Smooth muscle cell (in vitro differentiated cells): Measurements from ENCODE around the gene NPIPB2. TPM values are rescaled to one million over a fixed set of nuclear protein-coding genes. Genes with fewer than 3 reads are reported as not detected.

Experiments used
- DNase-seq: peaks from one replicate; lab custom pipeline; 2025; ENCODE audit not compliant: unreplicated experiment; lab: John Stamatoyannopoulos, UW
- H2AFZ ChIP-seq: fragments of 200-600 bp; sonication (generic); 2 replicates; pipeline ENCODE4 v1.6.0; 2016; ENCODE audit warnings: antibody characterized with exemption, low read depth, mild to moderate bottlenecking
- H3F3A ChIP-seq: fragments of 200-600 bp; sonication (generic); 2 replicates; pipeline ENCODE4 v1.6.0; 2017; ENCODE audit warnings: antibody characterized with exemption, low read depth
- H3K27ac ChIP-seq: fragments of 200-600 bp; sonication (generic); 2 replicates; pipeline ENCODE4 v1.5.1; 2016; ENCODE audit warnings: low read depth, mild to moderate bottlenecking
- H3K27me3 ChIP-seq: fragments of 200-600 bp; sonication (generic); 2 replicates; pipeline ENCODE4 v1.6.1; 2016; ENCODE audit warnings: low read depth, mild to moderate bottlenecking
- H3K36me3 ChIP-seq: fragments of 200-600 bp; sonication (generic); 2 replicates; pipeline ENCODE4 v1.5.1; 2016; ENCODE audit warnings: low read depth
- H3K4me1 ChIP-seq: fragments of 200-600 bp; sonication (generic); 2 replicates; pipeline ENCODE4 v1.5.1; 2016; ENCODE audit warnings: low read depth
- H3K4me2 ChIP-seq: fragments of 200-600 bp; sonication (generic); 2 replicates; pipeline ENCODE4 v1.6.0; 2016; ENCODE audit warnings: mild to moderate bottlenecking
- H3K4me3 ChIP-seq: fragments of 200-600 bp; sonication (generic); 2 replicates; pipeline ENCODE4 v1.5.1; 2016; ENCODE audit warnings: mild to moderate bottlenecking
- H3K79me2 ChIP-seq: fragments of 200-600 bp; sonication (generic); 2 replicates; pipeline ENCODE4 v1.6.0; 2016; ENCODE audit warnings: low read depth, mild to moderate bottlenecking
- H3K9ac ChIP-seq: fragments of 200-600 bp; sonication (generic); 2 replicates; pipeline ENCODE4 v1.6.0; 2016; ENCODE audit warnings: low read depth
- H3K9me3 ChIP-seq: fragments of 200-600 bp; sonication (generic); replicated peaks from 2 replicates; pipeline ENCODE4 v1.5.1; 2016; ENCODE audit warnings: low read depth
- H4K20me1 ChIP-seq: fragments of 200-600 bp; sonication (generic); 2 replicates; pipeline ENCODE4 v1.6.0; 2016; ENCODE audit warnings: low read depth
- CTCF ChIP-seq: fragments of 200-600 bp; sonication (generic); IDR thresholded peaks from 2 replicates; pipeline ENCODE4 v1.5.1; 2017; ENCODE audit warnings: borderline replicate concordance, mild to moderate bottlenecking, antibody characterized with exemption; ENCODE audit not compliant: insufficient read depth, poor library complexity, severe bottlenecking
- WGBS: methylation state at CpG from one replicate; pipeline ENCODE4 v1.1.7; 2016; ENCODE audit warnings: low lambda C conversion rate; 5-methylcytosine and 5-hydroxymethylcytosine counted together
- polyA plus RNA-seq: library from polyadenylated mRNA; unstranded; fragments of >200 nt; fragmentation: Nextera tagmentation; extraction: Ambion mirVana; gene quantifications from 2 replicates; pipeline ENCODE4 v1.2.1, GENCODE V29; 2016
- total RNA-seq: library from RNA; depleted of rRNA; stranded (reverse); fragments of >200 nt; gene quantifications from 2 replicates; pipeline ENCODE4 v1.2.3, GENCODE V29; 2014

The NPIPB2 gene
- total and polyA plus RNA-seq, 2 experiments from 2014 or later: 3.8 to 10.6 TPM

DNA sequence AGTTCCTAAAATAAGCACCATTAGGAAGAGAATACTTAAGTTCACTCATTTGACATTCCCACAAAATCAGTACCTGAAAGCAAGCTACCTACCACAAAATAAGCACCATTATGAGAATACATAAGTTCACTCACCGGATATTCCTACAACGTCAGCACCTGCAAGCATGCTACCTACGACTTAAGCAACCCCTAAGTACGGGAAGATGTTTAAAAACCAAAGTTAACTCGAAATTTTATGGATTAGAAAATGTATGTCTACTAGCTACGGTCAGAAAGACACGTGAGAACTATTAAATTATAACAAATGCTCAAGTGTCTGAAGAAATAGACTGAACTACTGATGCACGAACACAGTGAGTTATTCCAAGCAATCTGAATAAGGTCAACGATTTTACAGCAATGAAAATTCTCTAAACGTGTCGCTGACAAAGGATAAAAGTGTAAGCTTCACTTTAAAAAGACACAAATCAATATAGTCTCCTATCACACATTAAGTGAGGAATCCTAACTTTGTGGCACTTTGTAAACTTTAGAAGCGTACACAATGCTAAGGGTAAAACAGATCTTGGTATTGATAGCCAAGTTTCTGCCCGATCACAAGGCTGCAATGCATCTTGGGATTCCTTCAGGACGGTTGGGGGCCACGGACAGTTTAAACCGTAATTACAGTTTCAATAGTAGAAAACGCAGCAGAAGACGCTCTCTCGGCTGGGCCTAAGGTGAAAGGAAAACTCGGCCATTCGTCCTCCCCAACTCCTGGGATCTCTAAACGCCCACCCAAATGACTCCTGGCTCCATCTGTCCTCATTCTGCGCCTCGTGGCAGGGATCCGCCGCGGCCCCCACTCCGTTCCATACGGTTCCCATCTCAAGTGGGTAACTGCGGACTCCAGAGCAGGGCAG lies 27.4 kb downstream of the NPIPB2 start:
- Histone ChIP-seq H3K9me3 (no peaks in the 10 kb centered on the region), H3K27ac (peak overlapping the region; percentile 86), H3K4me3 (peak overlapping the region; percentile 67), H3F3A (peaks cover 5% of the 10 kb centered on the region), H3K27me3 (no peaks in the 10 kb centered on the region), H3K79me2 (peaks cover 55% of the 10 kb centered on the region), H2AFZ (peak overlapping the region; percentile 72), H3K4me2 (peak overlapping the region; percentile 98), H3K36me3 (no peaks in the 10 kb centered on the region), H4K20me1 (peaks cover 52% of the 10 kb centered on the region), H3K9ac (peak overlapping the region; percentile 88), H3K4me1 (peaks cover 22% of the 10 kb centered on the region)
- WGBS: 7% methylated on average over 30 of the region's 30 CpGs
- TF ChIP-seq CTCF: no peak
- DNase-seq: no peak

DNA sequence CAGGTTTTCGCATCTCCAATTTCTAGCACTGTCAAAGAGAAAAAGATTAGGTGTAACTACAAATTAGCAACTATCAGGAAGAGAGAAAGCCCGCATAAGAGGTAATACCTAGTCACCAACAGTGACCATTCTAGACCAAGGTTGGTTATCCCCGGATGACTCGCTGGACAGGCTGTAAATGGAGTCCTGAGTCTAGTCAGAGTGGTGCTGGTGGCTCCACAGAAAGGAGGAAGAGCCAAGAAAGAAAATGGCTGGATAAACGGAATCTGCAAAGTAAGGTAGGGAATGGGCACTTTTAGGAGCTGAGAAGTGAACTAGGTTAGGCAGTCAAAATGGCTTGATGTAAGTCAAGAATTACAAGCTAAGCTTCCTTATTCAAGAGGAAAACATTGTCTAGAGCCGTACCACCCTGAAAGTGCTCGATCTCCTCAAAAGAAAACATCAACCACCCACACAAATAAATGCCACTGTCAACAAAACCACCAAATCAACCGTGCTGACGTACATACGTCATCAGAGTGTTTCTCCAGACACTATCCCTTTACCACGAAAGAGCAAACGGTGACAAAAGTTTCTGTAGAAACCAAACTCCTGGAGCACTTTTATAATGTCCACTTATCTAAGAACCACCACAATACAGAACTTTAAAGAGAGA lies 28.3 kb downstream of the NPIPB2 start:
- H2AFZ ChIP-seq: no peak overlapping the region
- no peak overlapping the region for H3K9ac ChIP-seq
- no peak for DNase-seq
- H3K4me3 ChIP-seq: peak overlapping the region; percentile 67
- peaks cover 22% of the 10 kb centered on the region for H3K4me1 ChIP-seq
- H3K4me2 ChIP-seq: peak overlapping the region; percentile 98
- no peaks in the 10 kb centered on the region for H3K9me3 ChIP-seq
- no peak for TF ChIP-seq CTCF
- peaks cover 5% of the 10 kb centered on the region for H3F3A ChIP-seq
- H3K27me3 ChIP-seq: no peaks in the 10 kb centered on the region
- H3K27ac ChIP-seq: peak overlapping the region; percentile 86
- 52% methylated on average over 12 of the region's 12 CpGs for WGBS
- H3K79me2 ChIP-seq: peaks cover 64% of the 10 kb centered on the region
- H4K20me1 ChIP-seq: peaks cover 62% of the 10 kb centered on the region
- H3K36me3 ChIP-seq: no peaks in the 10 kb centered on the region

GRCh38 chr16:11909653-11910545 lies 31.9 kb downstream of the NPIPB2 start:
- H3K4me1 ChIP-seq: peaks cover 18% of the 10 kb centered on the region
- peak overlapping the region; percentile 3 for H3K27ac ChIP-seq
- peaks cover 96% of the 10 kb centered on the region for H4K20me1 ChIP-seq
- H3K4me2 ChIP-seq: peak overlapping the region; percentile 53
- H3K9me3 ChIP-seq: no peaks in the 10 kb centered on the region
- no peak for TF ChIP-seq CTCF
- no peak overlapping the region for H3K9ac ChIP-seq
- peaks cover 5% of the 10 kb centered on the region for H3F3A ChIP-seq
- no peak overlapping the region for H3K4me3 ChIP-seq
- H3K27me3 ChIP-seq: no peaks in the 10 kb centered on the region
- no peaks in the 10 kb centered on the region for H3K36me3 ChIP-seq
- peaks cover 97% of the 10 kb centered on the region for H3K79me2 ChIP-seq
- WGBS: 71% methylated on average over 18 of the region's 18 CpGs
- H2AFZ ChIP-seq: no peak overlapping the region
- DNase-seq: no peak
